ENCODE measurements around the gene SH3RF1. TPM values are rescaled to one million over a fixed set of nuclear protein-coding genes. Genes with fewer than 3 reads are reported as not detected.
A peak's percentile ranks its signal among the peaks of the same experiment; 100 is the strongest.

SH3RF1 gene
- total RNA-seq, 1 experiment from 2014 or later = 15.3 TPM

DNA sequence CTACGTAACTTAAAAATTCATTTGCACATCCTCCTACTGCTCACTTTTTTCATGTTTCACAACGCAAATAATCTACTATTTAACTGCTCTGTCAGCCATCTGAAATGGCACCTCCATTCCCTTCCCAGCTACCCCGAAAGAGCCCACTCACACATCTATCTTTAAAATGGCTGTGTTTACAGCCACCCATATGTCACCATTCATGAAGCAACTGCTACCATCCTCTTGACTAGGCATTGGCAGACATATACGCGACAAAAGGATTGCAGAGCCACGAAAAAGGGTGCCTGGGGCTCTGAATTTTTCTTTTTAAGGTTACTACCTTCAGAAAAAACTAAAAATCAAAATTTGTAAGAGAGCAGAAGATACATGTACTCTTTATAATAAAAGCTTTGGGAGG is 11.5 kb downstream of the SH3RF1 start:
- no peak overlapping the region for H2AK5ac ChIP-seq (ENCODE audit: insufficient read length, low read length)
- H3K18ac ChIP-seq (ENCODE audit: insufficient read length, low read depth, low read length) = no peak overlapping the region
- no peak overlapping the region for H3T11ph ChIP-seq (ENCODE audit: low read length)
- TF ChIP-seq, protein P1, sequence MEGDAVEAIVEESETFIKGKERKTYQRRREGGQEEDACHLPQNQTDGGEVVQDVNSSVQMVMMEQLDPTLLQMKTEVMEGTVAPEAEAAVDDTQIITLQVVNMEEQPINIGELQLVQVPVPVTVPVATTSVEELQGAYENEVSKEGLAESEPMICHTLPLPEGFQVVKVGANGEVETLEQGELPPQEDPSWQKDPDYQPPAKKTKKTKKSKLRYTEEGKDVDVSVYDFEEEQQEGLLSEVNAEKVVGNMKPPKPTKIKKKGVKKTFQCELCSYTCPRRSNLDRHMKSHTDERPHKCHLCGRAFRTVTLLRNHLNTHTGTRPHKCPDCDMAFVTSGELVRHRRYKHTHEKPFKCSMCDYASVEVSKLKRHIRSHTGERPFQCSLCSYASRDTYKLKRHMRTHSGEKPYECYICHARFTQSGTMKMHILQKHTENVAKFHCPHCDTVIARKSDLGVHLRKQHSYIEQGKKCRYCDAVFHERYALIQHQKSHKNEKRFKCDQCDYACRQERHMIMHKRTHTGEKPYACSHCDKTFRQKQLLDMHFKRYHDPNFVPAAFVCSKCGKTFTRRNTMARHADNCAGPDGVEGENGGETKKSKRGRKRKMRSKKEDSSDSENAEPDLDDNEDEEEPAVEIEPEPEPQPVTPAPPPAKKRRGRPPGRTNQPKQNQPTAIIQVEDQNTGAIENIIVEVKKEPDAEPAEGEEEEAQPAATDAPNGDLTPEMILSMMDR (conservative IDR thresholded peaks at IDR 0.05) = no peak
- H3K23ac ChIP-seq (ENCODE audit: insufficient read length, low read depth, low read length) = no peak overlapping the region
- no peak overlapping the region for H4K5ac ChIP-seq (ENCODE audit: insufficient read length, low read depth, low read length)
- H3K4me2 ChIP-seq (ENCODE audit: insufficient read depth, insufficient read length, low read length) = no peak overlapping the region
- no peak overlapping the region for H2BK120ac ChIP-seq (ENCODE audit: low read depth, low read length, poor library complexity, severe bottlenecking)
- no peak for DNase-seq
- peaks cover 10% of the 10 kb centered on the region; the same call in 1 of the 2 replicates for H3K4me1 ChIP-seq (ENCODE audit: insufficient read depth, low read length)
- no CpG with 5 or more reads among the region's 6 CpGs for WGBS (ENCODE audit: extremely low coverage, insufficient read length, low lambda C conversion rate)
- Mint-ChIP-seq H3K4me3 (no peak overlapping the region), H3K4me1 (peaks cover 33 to 46% of the 10 kb centered on the region in 2 experiments), H3K27ac (0 out of 7 replicates have a peak overlapping the region, but pooled peaks of 1 of the 3 experiments have one; percentile 18), H3K36me3 (ENCODE audit: insufficient read depth in 1 of 3, low read depth in 3 of 3) (peaks cover 11 to 17% (median 17%) of the 10 kb centered on the region in 3 experiments; a peak in 6 of 7 replicates), H3K9me3 (no peaks in the 10 kb centered on the region), H3K27me3 (ENCODE audit: low read depth) (no peaks in the 10 kb centered on the region)
- no peaks in the 10 kb centered on the region for H3K23me2 ChIP-seq (ENCODE audit: insufficient read length, low read depth, low read length, poor library complexity, severe bottlenecking)
- H3K56ac ChIP-seq (ENCODE audit: insufficient read length, low read depth, low read length) = no peak overlapping the region
- H3K14ac ChIP-seq (ENCODE audit: insufficient read depth, low read length) = no peak overlapping the region
- H3K9me3 ChIP-seq (ENCODE audit: control insufficient read depth, low read depth, low read length) = no peaks in the 10 kb centered on the region
- H2BK12ac ChIP-seq (ENCODE audit: insufficient read length, low read depth, low read length) = no peak overlapping the region
- no peak overlapping the region for H4K8ac ChIP-seq (replicated peaks; ENCODE audit: insufficient read length, low read depth, low read length)
- H3K79me2 ChIP-seq (ENCODE audit: insufficient read depth, low read length) = no peaks in the 10 kb centered on the region; the same call in 1 of the 2 replicates
- H3K27ac ChIP-seq (ENCODE audit: insufficient read length, low read depth, low read length) = no peak overlapping the region
- H2AFZ ChIP-seq (ENCODE audit: low read length) = no peak overlapping the region
- no peak overlapping the region for H4K91ac ChIP-seq (ENCODE audit: insufficient read length, low read depth, low read length)
- no peak overlapping the region for H3K9ac ChIP-seq (ENCODE audit: extremely low read depth, insufficient read length, low read length)
- H3K4ac ChIP-seq (ENCODE audit: low read depth, low read length) = no peak overlapping the region
- no peak overlapping the region for H2BK15ac ChIP-seq (ENCODE audit: low read depth, low read length)
- no peaks in the 10 kb centered on the region for H3K27me3 ChIP-seq (ENCODE audit: insufficient read depth, low read length)
- H3K79me1 ChIP-seq (ENCODE audit: insufficient read depth, low read depth, low read length, poor library complexity, severe bottlenecking) = peaks cover 3% of the 10 kb centered on the region
- no peak overlapping the region for H2BK20ac ChIP-seq (ENCODE audit: low read depth, low read length, poor library complexity, severe bottlenecking)
- no peaks in the 10 kb centered on the region for H4K20me1 ChIP-seq (ENCODE audit: control insufficient read depth, insufficient read depth, insufficient read length)
- no peak overlapping the region for H2BK5ac ChIP-seq (ENCODE audit: insufficient read length, low read length)

Data from H9 (cell line).